Smooth muscle cell (in vitro differentiated cells): ENCODE measurements around the gene GPA33. TPM values are rescaled to one million over a fixed set of nuclear protein-coding genes. Genes with fewer than 3 reads are reported as not detected.

Experiments
- DNase-seq: peaks from one replicate; lab custom pipeline; 2025; ENCODE audit not compliant: unreplicated experiment; lab: John Stamatoyannopoulos, UW
- H2AFZ ChIP-seq: fragments of 200-600 bp; sonication (generic); 2 replicates; pipeline ENCODE4 v1.6.0; 2016; ENCODE audit warnings: antibody characterized with exemption, low read depth, mild to moderate bottlenecking
- H3F3A ChIP-seq: fragments of 200-600 bp; sonication (generic); 2 replicates; pipeline ENCODE4 v1.6.0; 2017; ENCODE audit warnings: antibody characterized with exemption, low read depth
- H3K27ac ChIP-seq: fragments of 200-600 bp; sonication (generic); 2 replicates; pipeline ENCODE4 v1.5.1; 2016; ENCODE audit warnings: low read depth, mild to moderate bottlenecking
- H3K27me3 ChIP-seq: fragments of 200-600 bp; sonication (generic); 2 replicates; pipeline ENCODE4 v1.6.1; 2016; ENCODE audit warnings: low read depth, mild to moderate bottlenecking
- H3K36me3 ChIP-seq: fragments of 200-600 bp; sonication (generic); 2 replicates; pipeline ENCODE4 v1.5.1; 2016; ENCODE audit warnings: low read depth
- H3K4me1 ChIP-seq: fragments of 200-600 bp; sonication (generic); 2 replicates; pipeline ENCODE4 v1.5.1; 2016; ENCODE audit warnings: low read depth
- H3K4me2 ChIP-seq: fragments of 200-600 bp; sonication (generic); 2 replicates; pipeline ENCODE4 v1.6.0; 2016; ENCODE audit warnings: mild to moderate bottlenecking
- H3K4me3 ChIP-seq: fragments of 200-600 bp; sonication (generic); 2 replicates; pipeline ENCODE4 v1.5.1; 2016; ENCODE audit warnings: mild to moderate bottlenecking
- H3K79me2 ChIP-seq: fragments of 200-600 bp; sonication (generic); 2 replicates; pipeline ENCODE4 v1.6.0; 2016; ENCODE audit warnings: low read depth, mild to moderate bottlenecking
- H3K9ac ChIP-seq: fragments of 200-600 bp; sonication (generic); 2 replicates; pipeline ENCODE4 v1.6.0; 2016; ENCODE audit warnings: low read depth
- H3K9me3 ChIP-seq: fragments of 200-600 bp; sonication (generic); replicated peaks from 2 replicates; pipeline ENCODE4 v1.5.1; 2016; ENCODE audit warnings: low read depth
- H4K20me1 ChIP-seq: fragments of 200-600 bp; sonication (generic); 2 replicates; pipeline ENCODE4 v1.6.0; 2016; ENCODE audit warnings: low read depth
- WGBS: methylation state at CpG from one replicate; pipeline ENCODE4 v1.1.7; 2016; ENCODE audit warnings: low lambda C conversion rate; 5-methylcytosine and 5-hydroxymethylcytosine counted together
- polyA plus RNA-seq: library from polyadenylated mRNA; unstranded; fragments of >200 nt; fragmentation: Nextera tagmentation; extraction: Ambion mirVana; gene quantifications from 2 replicates; pipeline ENCODE4 v1.2.1, GENCODE V29; 2016
- total RNA-seq: library from RNA; depleted of rRNA; stranded (reverse); fragments of >200 nt; gene quantifications from 2 replicates; pipeline ENCODE4 v1.2.3, GENCODE V29; 2014
- TF ChIP-seq, protein P1 (sequence below): fragments of 200-600 bp; sonication (generic); IDR thresholded peaks from 2 replicates; pipeline ENCODE4 v1.5.1; 2017; ENCODE audit warnings: borderline replicate concordance, mild to moderate bottlenecking, antibody characterized with exemption; ENCODE audit not compliant: insufficient read depth, poor library complexity, severe bottlenecking

Gene GPA33
- total and polyA plus RNA-seq, 2 experiments from 2014 or later = not detected

DNA sequence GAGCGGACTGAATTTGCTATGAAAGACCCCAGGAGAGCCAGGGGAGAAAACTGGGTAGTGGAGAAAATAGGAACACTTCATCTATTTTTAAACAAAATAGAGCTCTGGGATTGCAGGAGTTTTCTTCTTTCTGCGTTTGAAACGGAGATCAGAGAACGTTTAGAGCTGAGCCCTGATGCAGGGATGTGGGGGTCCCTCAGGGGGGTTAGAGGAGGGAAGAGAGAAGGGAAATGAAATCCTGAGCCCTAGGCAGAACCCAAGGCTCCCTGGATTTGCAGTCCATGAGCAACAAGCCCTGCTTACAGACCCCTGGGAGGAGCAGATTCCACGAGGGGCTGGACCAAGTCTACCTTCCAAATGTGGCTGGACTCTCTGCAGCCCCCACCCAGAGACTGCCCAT lies 25.5 kb upstream of the GPA33 start:
- H3K4me3 ChIP-seq = no peak overlapping the region
- TF ChIP-seq, protein P1, sequence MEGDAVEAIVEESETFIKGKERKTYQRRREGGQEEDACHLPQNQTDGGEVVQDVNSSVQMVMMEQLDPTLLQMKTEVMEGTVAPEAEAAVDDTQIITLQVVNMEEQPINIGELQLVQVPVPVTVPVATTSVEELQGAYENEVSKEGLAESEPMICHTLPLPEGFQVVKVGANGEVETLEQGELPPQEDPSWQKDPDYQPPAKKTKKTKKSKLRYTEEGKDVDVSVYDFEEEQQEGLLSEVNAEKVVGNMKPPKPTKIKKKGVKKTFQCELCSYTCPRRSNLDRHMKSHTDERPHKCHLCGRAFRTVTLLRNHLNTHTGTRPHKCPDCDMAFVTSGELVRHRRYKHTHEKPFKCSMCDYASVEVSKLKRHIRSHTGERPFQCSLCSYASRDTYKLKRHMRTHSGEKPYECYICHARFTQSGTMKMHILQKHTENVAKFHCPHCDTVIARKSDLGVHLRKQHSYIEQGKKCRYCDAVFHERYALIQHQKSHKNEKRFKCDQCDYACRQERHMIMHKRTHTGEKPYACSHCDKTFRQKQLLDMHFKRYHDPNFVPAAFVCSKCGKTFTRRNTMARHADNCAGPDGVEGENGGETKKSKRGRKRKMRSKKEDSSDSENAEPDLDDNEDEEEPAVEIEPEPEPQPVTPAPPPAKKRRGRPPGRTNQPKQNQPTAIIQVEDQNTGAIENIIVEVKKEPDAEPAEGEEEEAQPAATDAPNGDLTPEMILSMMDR = no peak
- no peak for DNase-seq
- no peaks in the 10 kb centered on the region for H3K27me3 ChIP-seq
- no peaks in the 10 kb centered on the region for H3K79me2 ChIP-seq
- H3F3A ChIP-seq = peaks cover 4% of the 10 kb centered on the region
- H2AFZ ChIP-seq = no peak overlapping the region
- no peak overlapping the region for H3K4me2 ChIP-seq
- no peaks in the 10 kb centered on the region for H4K20me1 ChIP-seq
- 73% methylated on average over 5 of the region's 5 CpGs for WGBS
- H3K27ac ChIP-seq = no peak overlapping the region
- H3K36me3 ChIP-seq = no peaks in the 10 kb centered on the region
- H3K4me1 ChIP-seq = no peaks in the 10 kb centered on the region
- H3K9me3 ChIP-seq = no peaks in the 10 kb centered on the region
- H3K9ac ChIP-seq = no peak overlapping the region

DNA sequence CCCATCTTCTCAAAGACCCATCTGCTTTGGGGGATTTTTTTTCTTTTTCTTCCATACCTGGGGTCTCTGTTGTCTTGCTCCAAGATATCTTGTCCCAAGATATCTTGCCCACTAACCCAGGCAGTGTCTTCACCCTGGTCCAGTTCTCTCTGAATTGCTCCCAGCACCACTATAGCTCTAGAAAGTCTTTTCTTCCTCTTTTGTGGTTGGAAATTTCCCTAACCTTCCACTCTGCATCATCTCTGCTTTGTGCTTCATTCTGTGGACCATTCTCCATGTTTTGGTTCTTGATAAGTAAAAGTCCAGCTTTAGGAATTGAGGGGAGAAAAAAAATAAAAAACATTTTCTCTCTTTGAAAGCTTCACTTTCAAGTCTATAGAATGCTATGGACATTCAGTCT lies 24.5 kb upstream of the GPA33 start:
- Histone ChIP-seq H3F3A (peaks cover 4% of the 10 kb centered on the region), H3K9me3 (no peaks in the 10 kb centered on the region), H4K20me1 (no peaks in the 10 kb centered on the region), H3K4me2 (no peak overlapping the region), H3K79me2 (no peaks in the 10 kb centered on the region), H3K27me3 (no peaks in the 10 kb centered on the region), H3K36me3 (no peaks in the 10 kb centered on the region), H2AFZ (no peak overlapping the region), H3K27ac (no peak overlapping the region), H3K9ac (no peak overlapping the region), H3K4me1 (no peaks in the 10 kb centered on the region), H3K4me3 (no peak overlapping the region)
- TF ChIP-seq, protein P1 = no peak
- DNase-seq = no peak

DNA sequence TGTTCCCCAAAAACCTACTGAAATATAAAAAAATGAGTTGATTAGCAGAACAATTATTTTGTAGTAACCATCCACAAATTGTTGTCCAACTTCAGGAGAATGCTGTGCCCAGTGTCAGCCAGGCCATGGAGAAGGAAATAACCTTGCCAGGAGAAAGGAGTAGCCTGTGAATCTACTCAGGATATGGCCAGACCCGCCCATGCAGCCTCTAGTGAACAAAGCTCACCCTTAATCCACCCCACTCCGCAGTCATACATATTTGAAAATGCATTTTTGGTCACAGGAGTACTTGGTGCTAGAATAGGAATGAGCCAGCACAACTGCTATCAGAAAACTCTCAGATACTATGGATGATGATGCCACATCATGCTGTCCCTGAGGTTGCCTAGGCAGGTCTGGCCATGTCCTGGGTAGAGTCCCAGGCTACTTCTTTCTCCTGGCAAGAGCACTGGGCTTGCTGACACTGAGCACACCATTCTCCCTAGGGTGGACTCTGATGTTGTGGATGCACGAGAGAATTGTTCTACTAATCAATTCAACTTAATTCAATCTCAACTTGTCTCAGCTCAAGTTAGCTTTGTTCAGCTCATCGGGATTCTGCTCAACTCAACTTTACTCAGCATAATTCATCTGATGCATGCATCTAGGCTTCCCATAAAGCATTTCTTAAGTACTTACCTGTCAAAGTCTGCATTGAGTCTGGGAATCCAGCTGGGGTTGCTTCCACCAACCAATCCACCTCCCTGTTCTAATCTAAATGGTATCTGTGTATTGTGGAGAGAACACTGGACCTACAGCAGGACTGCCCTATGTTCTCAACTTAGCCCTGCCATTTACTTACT lies 21.9 kb upstream of the GPA33 start:
- DNase-seq = no peak
- H3K79me2 ChIP-seq = no peaks in the 10 kb centered on the region
- H3K36me3 ChIP-seq = no peaks in the 10 kb centered on the region
- no peaks in the 10 kb centered on the region for H4K20me1 ChIP-seq
- no peak overlapping the region for H3K9ac ChIP-seq
- 88% methylated on average over 4 of the region's 4 CpGs for WGBS
- H3K4me2 ChIP-seq = no peak overlapping the region
- H3K27ac ChIP-seq = no peak overlapping the region
- TF ChIP-seq, protein P1 = no peak
- no peaks in the 10 kb centered on the region for H3K9me3 ChIP-seq
- no peak overlapping the region for H3K4me3 ChIP-seq
- no peaks in the 10 kb centered on the region for H3F3A ChIP-seq
- H3K27me3 ChIP-seq = no peaks in the 10 kb centered on the region
- H3K4me1 ChIP-seq = no peaks in the 10 kb centered on the region
- no peak overlapping the region for H2AFZ ChIP-seq

DNA sequence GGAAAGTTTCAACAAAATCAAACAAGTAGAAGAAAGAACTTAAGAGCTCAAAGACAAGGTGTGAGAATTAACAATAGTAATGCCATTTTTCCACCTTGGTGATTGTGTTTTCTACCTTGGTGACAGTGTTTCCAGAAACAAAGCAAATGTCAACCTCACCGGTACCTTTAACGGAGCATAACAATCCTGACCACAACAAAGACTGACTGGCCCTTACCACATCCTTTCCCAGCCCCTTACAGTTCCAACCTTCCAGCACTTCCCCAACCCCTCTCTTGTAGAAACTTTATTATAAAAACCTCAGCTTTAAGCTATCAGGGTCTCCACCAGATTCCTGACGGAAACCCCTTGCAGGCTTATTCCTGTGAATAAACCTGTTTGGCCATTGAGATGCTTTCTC lies 20.4 kb upstream of the GPA33 start:
- no peaks in the 10 kb centered on the region for H3K27me3 ChIP-seq
- no peak for DNase-seq
- no peaks in the 10 kb centered on the region for H3K36me3 ChIP-seq
- no peak overlapping the region for H3K27ac ChIP-seq
- H3F3A ChIP-seq = no peaks in the 10 kb centered on the region
- H3K4me1 ChIP-seq = peaks cover 6% of the 10 kb centered on the region
- TF ChIP-seq, protein P1 = no peak
- no peaks in the 10 kb centered on the region for H3K9me3 ChIP-seq
- H4K20me1 ChIP-seq = no peaks in the 10 kb centered on the region
- no peaks in the 10 kb centered on the region for H3K79me2 ChIP-seq
- H3K4me2 ChIP-seq = no peak overlapping the region
- H3K9ac ChIP-seq = no peak overlapping the region
- no peak overlapping the region for H3K4me3 ChIP-seq
- H2AFZ ChIP-seq = no peak overlapping the region
- 72% methylated on average over 3 of the region's 3 CpGs for WGBS
